Keratinocyte (primary cell): Measurements from ENCODE around the gene SPATS2. TPM values are rescaled to one million over a fixed set of nuclear protein-coding genes. Genes with fewer than 3 reads are reported as not detected.
A peak's percentile ranks its signal among the peaks of the same experiment; 100 is the strongest.

Experiments used
- DNase-seq: peaks from one replicate; pipeline ENCODE4 v3.0.0-alpha.2; 2011; ENCODE audit warnings: low read depth, missing footprints, low spot score
- FAIRE-seq: peaks from 2 replicates; lab custom pipeline; 2011; peaks lifted over from hg19 to GRCh38; lab: Jason Lieb, UNC
- H2AFZ ChIP-seq: 2 replicates; pipeline ENCODE4 v1.6.0; 2012; ENCODE audit warnings: low read length, control low read depth, inconsistent platforms; ENCODE audit not compliant: control insufficient read depth
- H3K27ac ChIP-seq: 2 replicates; pipeline ENCODE4 v1.5.1; 2011; ENCODE audit warnings: low read length; ENCODE audit not compliant: control insufficient read depth, insufficient read depth
- H3K27me3 ChIP-seq: 3 replicates; pipeline ENCODE4 v1.6.0; 2011; ENCODE audit warnings: low read length; ENCODE audit not compliant: control insufficient read depth, insufficient read depth; ENCODE audit errors: extremely low read depth
- H3K36me3 ChIP-seq, 2 experiments: 2 replicates in 1 of 2; 3 replicates in 1 of 2; pipeline ENCODE4 v1.5.1; 2011; ENCODE audit warnings: low read length in 2 of 2, mild to moderate bottlenecking in 1 of 2; ENCODE audit not compliant: control insufficient read depth in 2 of 2, insufficient read depth in 2 of 2; ENCODE audit errors: extremely low read depth in 1 of 2
- H3K4me1 ChIP-seq: 3 replicates; pipeline ENCODE4 v1.5.1; 2011; ENCODE audit warnings: low read length; ENCODE audit not compliant: control insufficient read depth, insufficient read depth; ENCODE audit errors: extremely low read depth
- H3K4me2 ChIP-seq: 3 replicates; pipeline ENCODE4 v1.6.0; 2011; ENCODE audit warnings: low read depth, low read length; ENCODE audit not compliant: control insufficient read depth, insufficient read depth; ENCODE audit errors: extremely low read depth
- H3K4me3 ChIP-seq, 3 experiments: fragments of 200-600 bp in 1 of 3; sonication (generic) in 1 of 3; 2 replicates in 2 of 3; 3 replicates in 1 of 3; pipeline ENCODE4 v1.5.1; 2011 to 2016; ENCODE audit warnings: low read length in 3 of 3, mild to moderate bottlenecking in 3 of 3, control low read depth in 2 of 3, inconsistent platforms in 1 of 3, low read depth in 1 of 3, mixed read lengths in 1 of 3, mixed run types in 1 of 3, moderate library complexity in 1 of 3; ENCODE audit not compliant: control insufficient read depth in 2 of 3, insufficient read depth in 2 of 3; ENCODE audit errors: extremely low read depth in 1 of 3
- H3K79me2 ChIP-seq: 2 replicates; pipeline ENCODE4 v1.6.0; 2012; ENCODE audit warnings: low read length; ENCODE audit not compliant: control insufficient read depth, insufficient read depth
- H3K9ac ChIP-seq: 3 replicates; pipeline ENCODE4 v1.6.0; 2011; ENCODE audit warnings: low read length; ENCODE audit not compliant: control insufficient read depth, insufficient read depth; ENCODE audit errors: extremely low read depth
- H3K9me1 ChIP-seq: 3 replicates; pipeline ENCODE4 v1.6.0; 2011; ENCODE audit warnings: low read length; ENCODE audit not compliant: control insufficient read depth, insufficient read depth; ENCODE audit errors: extremely low read depth
- H3K9me3 ChIP-seq: 2 replicates; pipeline ENCODE4 v1.5.1; 2012; ENCODE audit warnings: low read depth, low read length; ENCODE audit not compliant: control insufficient read depth
- H4K20me1 ChIP-seq: 3 replicates; pipeline ENCODE4 v1.6.0; 2011; ENCODE audit warnings: low read length; ENCODE audit not compliant: control insufficient read depth, insufficient read depth; ENCODE audit errors: extremely low read depth
- EZH2 ChIP-seq: IDR thresholded peaks from one replicate; pipeline ENCODE4 v1.6.1; 2012; ENCODE audit warnings: inconsistent platforms, mild to moderate bottlenecking, low read length, moderate library complexity
- dilution Hi-C: fragments of 300-500 bp; cut with MboI; formaldehyde crosslinking; loops from one replicate; pipeline ENCODE4 v1.7.0; 2020; ENCODE audit warnings: low sequenced_read_pairs; ENCODE audit not compliant: extremely low pct_ligation_motif_present
- polyA plus RNA-seq, 5 experiments: library from polyadenylated mRNA; depleted of rRNA in 3 of 5; stranded (reverse) in 3 of 5; stranded (forward) in 1 of 5; unstranded in 1 of 5; fragments of >200 nt; gene quantifications; 1 replicate in 1 of 5; 2 replicates in 3 of 5; 3 replicates in 1 of 5; pipeline versions ENCODE4 v1.2.1 to v1.2.3, GENCODE V29; 2011 to 2012; ENCODE audit warnings: missing spikeins in 2 of 5, low read depth in 1 of 5, low replicate concordance in 1 of 5
- TF ChIP-seq, protein P1 (sequence below), 3 experiments: IDR thresholded peaks in 1 of 3; conservative IDR thresholded peaks in 1 of 3; optimal IDR thresholded peaks in 1 of 3; 2 replicates in 2 of 3; 3 replicates in 1 of 3; pipeline versions ENCODE3 to v1.5.1; 2011; ENCODE audit warnings: low read length in 3 of 3, mild to moderate bottlenecking in 3 of 3, moderate library complexity in 2 of 3, control low read depth in 1 of 3, inconsistent platforms in 1 of 3; ENCODE audit not compliant: insufficient read depth in 2 of 3; ENCODE audit errors: extremely low read depth in 1 of 3

SPATS2 gene
- polyA plus RNA-seq, 1 donor (not counting 4 experiments of a cell fraction or from before 2014, with no cell fraction given), result 47.9 TPM

GRCh38 chr12:49511410-49511809 lies 144.1 kb downstream of the SPATS2 start:
- TF ChIP-seq, protein P1, sequence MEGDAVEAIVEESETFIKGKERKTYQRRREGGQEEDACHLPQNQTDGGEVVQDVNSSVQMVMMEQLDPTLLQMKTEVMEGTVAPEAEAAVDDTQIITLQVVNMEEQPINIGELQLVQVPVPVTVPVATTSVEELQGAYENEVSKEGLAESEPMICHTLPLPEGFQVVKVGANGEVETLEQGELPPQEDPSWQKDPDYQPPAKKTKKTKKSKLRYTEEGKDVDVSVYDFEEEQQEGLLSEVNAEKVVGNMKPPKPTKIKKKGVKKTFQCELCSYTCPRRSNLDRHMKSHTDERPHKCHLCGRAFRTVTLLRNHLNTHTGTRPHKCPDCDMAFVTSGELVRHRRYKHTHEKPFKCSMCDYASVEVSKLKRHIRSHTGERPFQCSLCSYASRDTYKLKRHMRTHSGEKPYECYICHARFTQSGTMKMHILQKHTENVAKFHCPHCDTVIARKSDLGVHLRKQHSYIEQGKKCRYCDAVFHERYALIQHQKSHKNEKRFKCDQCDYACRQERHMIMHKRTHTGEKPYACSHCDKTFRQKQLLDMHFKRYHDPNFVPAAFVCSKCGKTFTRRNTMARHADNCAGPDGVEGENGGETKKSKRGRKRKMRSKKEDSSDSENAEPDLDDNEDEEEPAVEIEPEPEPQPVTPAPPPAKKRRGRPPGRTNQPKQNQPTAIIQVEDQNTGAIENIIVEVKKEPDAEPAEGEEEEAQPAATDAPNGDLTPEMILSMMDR (optimal IDR thresholded peaks at IDR 0.05 in 1 of 3, IDR thresholded peaks at IDR 0.05 in 1 of 3, conservative IDR thresholded peaks at IDR 0.05 in 1 of 3; ENCODE audit: extremely low read depth in 1 of 3, insufficient read depth in 2 of 3, low read length in 3 of 3), result no peak
- no peak for TF ChIP-seq EZH2
- Histone ChIP-seq H3K9me3 (peaks cover 4% of the 10 kb centered on the region), H3K9ac (no peak overlapping the region), H3K36me3 (no peaks in the 10 kb centered on the region), H3K4me2 (no peak overlapping the region), H3K4me1 (peaks cover 21% of the 10 kb centered on the region), H3K79me2 (no peaks in the 10 kb centered on the region), H3K27ac (no peak overlapping the region), H3K4me3 (no peak overlapping the region), H2AFZ (no peak overlapping the region), H3K27me3 (no peaks in the 10 kb centered on the region), H3K9me1 (no peaks in the 10 kb centered on the region), H4K20me1 (no peaks in the 10 kb centered on the region)
- no peak for DNase-seq
- dilution Hi-C loops, result no loop called here
- FAIRE-seq, result peak; percentile 13

- Histone ChIP-seq H3K27ac (no peak overlapping the region), H3K9me3 (no peaks in the 10 kb centered on the region), H2AFZ (no peak overlapping the region), H3K9ac (no peak overlapping the region), H4K20me1 (no peaks in the 10 kb centered on the region), H3K27me3 (no peaks in the 10 kb centered on the region), H3K9me1 (no peaks in the 10 kb centered on the region), H3K4me1 (peaks cover 13% of the 10 kb centered on the region), H3K4me3 (no peak overlapping the region), H3K36me3 (peaks cover 4 to 5% of the 10 kb centered on the region in 2 experiments), H3K4me2 (no peak overlapping the region), H3K79me2 (no peaks in the 10 kb centered on the region)
- TF ChIP-seq EZH2, result no peak
- TF ChIP-seq, protein P1 (optimal IDR thresholded peaks at IDR 0.05 in 1 of 3, IDR thresholded peaks at IDR 0.05 in 1 of 3, conservative IDR thresholded peaks at IDR 0.05 in 1 of 3; ENCODE audit: extremely low read depth in 1 of 3, insufficient read depth in 2 of 3, low read length in 3 of 3), result no peak
- dilution Hi-C loops, result no loop called here
- FAIRE-seq (no peak), DNase-seq (no peak)
Measured at GRCh38 chr12:49512546-49512945, 145.3 kb downstream of the SPATS2 start.
